Endothelial cell of umbilical vein (primary cell): ENCODE results near the gene P2RX4. TPM values are rescaled to one million over a fixed set of nuclear protein-coding genes. Genes with fewer than 3 reads are reported as not detected.

ENCODE experiments used
- BruUV-seq: library from RNA; stranded (reverse); fragments of 400-500 nt; replicated peaks from 2 replicates; lab custom pipeline; 2021; lab: Mats Ljungman, UMichigan
- CTCF ChIA-PET: fragments of 300-600, 350-600 bp; sonication (Branson Sonifier 250); formaldehyde crosslinking; loops from one replicate; lab custom pipeline; 2021; ENCODE audit warnings: antibody characterized with exemption, inconsistent platforms; lab: Charles Lee
- POLR2A ChIA-PET: fragments of 300-600, 350-600 bp; sonication (Branson Sonifier 250); formaldehyde crosslinking; loops from one replicate; lab custom pipeline; 2021; ENCODE audit warnings: antibody characterized with exemption, inconsistent platforms; lab: Charles Lee
- DNase-seq: peaks from one replicate; pipeline ENCODE4 v3.0.0-alpha.2; 2011; ENCODE audit warnings: low read depth, low spot score
- FAIRE-seq: peaks from 2 replicates; lab custom pipeline; 2011; peaks lifted over from hg19 to GRCh38; lab: Jason Lieb, UNC
- H2AFZ ChIP-seq: 2 replicates; pipeline ENCODE4 v1.6.0; 2012; ENCODE audit warnings: low read depth, low read length, control low read depth, inconsistent platforms
- H3K27ac ChIP-seq: 2 replicates; pipeline ENCODE4 v1.5.1; 2011; ENCODE audit warnings: low read depth, mild to moderate bottlenecking, control low read depth, low read length, moderate library complexity; ENCODE audit not compliant: insufficient read depth
- H3K27me3 ChIP-seq, 2 experiments: 2 replicates each; pipeline versions ENCODE4 v1.6.0 to v1.6.1; 2011; ENCODE audit warnings: low read length in 2 of 2, mixed read lengths in 1 of 2; ENCODE audit not compliant: control insufficient read depth in 2 of 2, insufficient read depth in 2 of 2
- H3K36me3 ChIP-seq, 2 experiments: 2 replicates in 1 of 2; 3 replicates in 1 of 2; pipeline ENCODE4 v1.5.1; 2011; ENCODE audit warnings: low read length in 2 of 2, mild to moderate bottlenecking in 1 of 2, moderate library complexity in 1 of 2; ENCODE audit not compliant: control insufficient read depth in 2 of 2, insufficient read depth in 2 of 2; ENCODE audit errors: extremely low read depth in 1 of 2
- H3K4me1 ChIP-seq: 3 replicates; pipeline ENCODE4 v1.5.1; 2011; ENCODE audit warnings: mild to moderate bottlenecking, low read length; ENCODE audit not compliant: control insufficient read depth, insufficient read depth; ENCODE audit errors: extremely low read depth
- H3K4me2 ChIP-seq: 2 replicates; pipeline ENCODE4 v1.6.1; 2011; ENCODE audit warnings: low read length, control low read depth, mixed read lengths; ENCODE audit not compliant: insufficient read depth
- H3K4me3 ChIP-seq, 3 experiments: fragments of 200-600 bp in 1 of 3; sonication (generic), shearing (Covaris generic) in 1 of 3; replicated peaks in 1 of 3; 2 replicates each; pipeline ENCODE4 v1.5.1; 2011 to 2016; ENCODE audit warnings: control low read depth in 3 of 3, low read length in 3 of 3, mild to moderate bottlenecking in 2 of 3, inconsistent platforms in 1 of 3, low read depth in 1 of 3, moderate library complexity in 1 of 3; ENCODE audit not compliant: insufficient read depth in 1 of 3
- H3K79me2 ChIP-seq: 2 replicates; pipeline ENCODE4 v1.6.0; 2012; ENCODE audit warnings: low read length, inconsistent platforms; ENCODE audit not compliant: control insufficient read depth, insufficient read depth
- H3K9ac ChIP-seq: replicated peaks from 2 replicates; pipeline ENCODE3; 2011; ENCODE audit warnings: low read length, control low read depth; ENCODE audit not compliant: insufficient read depth; ENCODE audit errors: extremely low read depth
- H3K9me1 ChIP-seq: replicated peaks from 3 replicates; pipeline ENCODE4 v1.6.0; 2011; ENCODE audit warnings: mild to moderate bottlenecking, low read length; ENCODE audit not compliant: control insufficient read depth, insufficient read depth; ENCODE audit errors: extremely low read depth
- H3K9me3 ChIP-seq: replicated peaks from 2 replicates; pipeline ENCODE4 v1.5.1; 2012; ENCODE audit warnings: low read length, inconsistent platforms; ENCODE audit not compliant: control insufficient read depth, insufficient read depth
- H4K20me1 ChIP-seq: replicated peaks from 2 replicates; pipeline ENCODE3; 2011; ENCODE audit warnings: mild to moderate bottlenecking, low read length; ENCODE audit not compliant: control insufficient read depth, insufficient read depth; ENCODE audit errors: extremely low read depth
- CTCF ChIP-seq, 2 donors: IDR thresholded peaks; 1 replicate in 1 of 2; 2 replicates in 1 of 2; pipeline ENCODE4 v1.5.1; 2011; ENCODE audit warnings: low read length in 2 of 2, mild to moderate bottlenecking in 2 of 2, moderate library complexity in 2 of 2, control low read depth in 1 of 2, inconsistent platforms in 1 of 2, low read depth in 1 of 2; ENCODE audit not compliant: insufficient read depth in 1 of 2; ENCODE audit errors: extremely low read depth in 1 of 2
- EZH2 ChIP-seq: IDR thresholded peaks from 2 replicates; pipeline ENCODE4 v1.6.1; 2012; ENCODE audit warnings: borderline replicate concordance, low read depth, mild to moderate bottlenecking, moderate library complexity, low read length, inconsistent platforms; ENCODE audit not compliant: severe bottlenecking
- FOS ChIP-seq: IDR thresholded peaks from 2 replicates; pipeline ENCODE4 v1.6.1; 2011; ENCODE audit warnings: mild to moderate bottlenecking, low read length, moderate library complexity, borderline replicate concordance; ENCODE audit not compliant: insufficient read depth
- GATA2 ChIP-seq: IDR thresholded peaks from 2 replicates; pipeline ENCODE4 v1.7.0; 2011; ENCODE audit warnings: low read depth, mild to moderate bottlenecking, moderate library complexity, mixed read lengths, low read length; ENCODE audit not compliant: insufficient read length, insufficient read depth
- JUN ChIP-seq: IDR thresholded peaks from 2 replicates; pipeline ENCODE4 v1.6.1; 2011; ENCODE audit warnings: borderline replicate concordance, low read depth; ENCODE audit not compliant: insufficient read length, insufficient read depth
- MAX ChIP-seq: IDR thresholded peaks from 2 replicates; pipeline ENCODE4 v1.6.1; 2011; ENCODE audit not compliant: insufficient read depth, insufficient read length
- MYC ChIP-seq: IDR thresholded peaks from one replicate; pipeline ENCODE4 v1.6.1; 2011; ENCODE audit warnings: mild to moderate bottlenecking, low read depth, low read length
- POLR2A ChIP-seq: IDR thresholded peaks from 2 replicates; pipeline ENCODE4 v1.6.1; 2012; ENCODE audit warnings: low read depth, mild to moderate bottlenecking, control low read depth, low read length
- POLR2AphosphoS5 ChIP-seq: IDR thresholded peaks from 2 replicates; pipeline ENCODE4 v1.6.1; 2012; ENCODE audit warnings: low read depth, mild to moderate bottlenecking, control low read depth, low read length, moderate library complexity; ENCODE audit not compliant: insufficient read depth
- dilution Hi-C: fragments of 300-500 bp; cut with MboI; formaldehyde crosslinking; loops from one replicate; pipeline ENCODE4 v1.15.0; 2019; ENCODE audit warnings: low sequenced_read_pairs; ENCODE audit not compliant: extremely low pct_ligation_motif_present
- intact Hi-C: fragments of 100-400 bp; cut with micrococcal nuclease; formaldehyde crosslinking; loops from one replicate; pipeline ENCODE4 v1.10.0; 2022
- polyA plus RNA-seq, 4 experiments: library from polyadenylated mRNA; depleted of rRNA in 3 of 4; stranded (reverse) in 3 of 4; unstranded in 1 of 4; fragments of >200 nt; gene quantifications; 2 replicates each; pipeline versions ENCODE4 v1.2.1 to v1.2.3, GENCODE V29; 2011 to 2012; ENCODE audit warnings: missing spikeins in 1 of 4
- total RNA-seq: library from RNA; stranded (reverse); gene quantifications from 2 replicates; pipeline ENCODE4 v1.2.3, GENCODE V29; 2021

The P2RX4 gene
- total and polyA plus RNA-seq, 2 donors (not counting 3 experiments of a cell fraction or from before 2014, with no cell fraction given) = 92.8 to 116 TPM

- peak; percentile 94 for DNase-seq
- no peaks in the 10 kb centered on the region for H3K9me3 ChIP-seq
- no peak for TF ChIP-seq MYC
- TF ChIP-seq FOS = no peak
- TF ChIP-seq GATA2 = no peak
- no peak for TF ChIP-seq POLR2A
- TF ChIP-seq POLR2AphosphoS5 = no peak
- no peak for TF ChIP-seq EZH2
- no peak for TF ChIP-seq CTCF (IDR thresholded peaks at IDR 0.05; ENCODE audit: extremely low read depth in 1 of 2, insufficient read depth in 1 of 2, low read depth in 1 of 2, low read length in 2 of 2)
- TF ChIP-seq MAX = no peak
- TF ChIP-seq JUN = no peak
- dilution Hi-C loops (no loop called here), intact Hi-C loops (loop anchor here (1.0 to 2.0 kb wide), 2 partner anchors 18 to 48 kb away; partner anchors contain the start of gene CAMKK2)
- peaks cover 10% of the 10 kb centered on the region for H3K79me2 ChIP-seq
- H3K9me1 ChIP-seq = no peaks in the 10 kb centered on the region
- no peak overlapping the region for H3K4me2 ChIP-seq
- peaks cover 0 to 4% of the 10 kb centered on the region in 2 experiments for H3K36me3 ChIP-seq
- ChIA-PET POLR2A (no interaction called here), CTCF (interaction anchor here (0.6 to 1.2 kb wide), 4 partner anchors 10 to 334 kb away, joined by 3 to 7 read pairs (median 4); no protein-coding TSS in a partner anchor)
- H3K4me3 ChIP-seq = no peak overlapping the region
- peak; percentile 85 for FAIRE-seq
- peaks cover 25% of the 10 kb centered on the region for H3K4me1 ChIP-seq
- H4K20me1 ChIP-seq = no peaks in the 10 kb centered on the region
- H3K27ac ChIP-seq = peak overlapping the region; percentile 65
- no peaks in the 10 kb centered on the region for H3K27me3 ChIP-seq
- H3K9ac ChIP-seq = no peak overlapping the region
- H2AFZ ChIP-seq = no peak overlapping the region
- BruUV-seq = no TSS peak
Measured at GRCh38 chr12:121278169-121279070, 68.5 kb downstream of the P2RX4 start.
